K562 (cell line): ENCODE data around the gene DKK3.

Experiments
- CREM ChIP-seq: IDR thresholded peaks from 2 replicates; pipeline ENCODE4 v1.6.1; 2014; ENCODE audit warnings: antibody characterized with exemption, low read depth
- MAFF ChIP-seq: IDR thresholded peaks from 2 replicates; pipeline ENCODE4 v1.6.1; 2012; ENCODE audit warnings: low read length, improper control_type of control experiment
- ZFP36 ChIP-seq: fragments of 150-350 bp; IDR thresholded peaks from 2 replicates; pipeline ENCODE4 v1.6.1; 2018; ENCODE audit warnings: low read length, low read depth; ENCODE audit not compliant: partially characterized antibody

- TF ChIP-seq ZFP36 = no peak
- TF ChIP-seq MAFF = no peak
- TF ChIP-seq CREM = no peak
Observed at GRCh38 chr11:11981840-11982239, 26.6 kb downstream of the DKK3 start.
